ENCODE results near the gene MEST.
"Not testable (repeated sequence)": the region's sequence is repeated elsewhere in the genome, so short reads cannot be mapped to it uniquely, and the experiment has no call there.

Gene MEST

DNA sequence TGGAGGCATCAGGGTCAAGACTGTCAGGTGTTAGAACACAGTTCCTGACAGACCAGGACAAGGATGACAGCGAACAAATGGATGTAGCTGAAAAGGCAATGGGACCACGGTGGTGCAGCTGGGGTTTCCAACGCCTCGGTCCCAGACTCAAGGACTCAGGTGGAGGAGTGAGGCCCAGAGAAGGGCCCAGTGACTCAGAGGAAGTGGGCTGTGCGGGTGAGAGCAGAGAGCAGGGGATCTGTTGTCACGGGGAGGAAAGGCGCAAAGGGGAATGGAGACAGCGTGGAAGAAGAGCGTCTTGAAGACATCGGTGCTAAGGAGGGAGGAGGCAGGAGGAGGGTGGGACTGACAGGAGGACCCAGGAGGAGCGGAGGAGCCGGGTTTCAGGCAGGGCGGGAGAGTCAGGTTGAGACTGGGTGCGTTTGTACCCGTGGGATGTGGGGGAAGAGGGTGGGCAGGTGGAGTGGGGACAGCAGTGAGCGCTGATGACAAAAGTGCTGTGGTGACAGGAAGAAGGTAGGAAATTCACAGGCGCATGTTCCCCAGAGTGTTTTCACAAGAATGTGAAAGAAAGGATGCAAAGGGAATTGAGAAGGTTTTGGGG, 36.0 kb downstream of the MEST start:
- not testable (repeated sequence) for DNase-seq

DNA sequence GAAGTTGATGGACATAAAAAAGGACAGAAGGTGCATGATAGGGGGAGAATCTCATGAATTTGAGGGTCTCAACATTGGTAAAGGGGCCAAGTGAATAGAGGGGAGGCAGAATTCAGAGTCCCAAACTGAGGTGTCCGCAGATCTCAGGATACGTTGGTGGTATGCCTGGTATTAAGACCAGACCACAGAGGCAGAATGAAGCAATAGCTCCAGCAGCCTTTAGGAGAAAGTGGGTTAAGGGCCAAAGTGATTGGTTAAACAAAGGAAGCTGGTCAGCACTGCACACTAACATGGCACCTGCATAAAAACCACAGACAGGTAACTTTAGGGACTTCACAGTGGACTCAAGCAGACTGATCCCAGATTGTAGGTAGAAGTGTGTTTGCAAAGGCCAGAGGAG, 37.5 kb downstream of the MEST start:
- no peak for DNase-seq

GRCh38 chr7:130537894-130538293, 46.0 kb downstream of the MEST start:
- DNase-seq, result not testable (repeated sequence)

- not testable (repeated sequence) for DNase-seq
These were observed 49.4 kb downstream of the MEST start for GRCh38 chr7:130541287-130541686.

DNA sequence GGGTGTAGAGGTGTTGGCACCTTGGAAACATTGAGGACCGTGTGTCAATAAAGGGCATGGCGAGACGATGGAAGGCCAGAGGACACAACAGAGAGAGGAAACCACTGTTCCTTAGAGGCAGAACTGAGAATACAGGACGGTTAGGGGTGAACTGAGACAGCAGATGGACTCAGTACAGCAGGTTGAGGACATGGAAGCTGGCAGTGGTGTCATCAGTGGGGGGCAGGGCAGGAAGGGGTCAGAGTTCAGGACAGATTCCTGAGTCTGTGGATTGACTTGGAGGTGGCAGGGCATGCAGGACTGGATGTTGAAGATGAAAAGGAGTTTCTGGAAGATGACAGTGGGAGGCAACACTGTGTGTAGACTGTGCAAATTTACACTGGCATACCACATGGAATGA, 50.4 kb downstream of the MEST start:
- not testable (repeated sequence) for DNase-seq

- no peak for DNase-seq
These were observed 51.7 kb downstream of the MEST start for GRCh38 chr7:130543487-130544010.

DNA sequence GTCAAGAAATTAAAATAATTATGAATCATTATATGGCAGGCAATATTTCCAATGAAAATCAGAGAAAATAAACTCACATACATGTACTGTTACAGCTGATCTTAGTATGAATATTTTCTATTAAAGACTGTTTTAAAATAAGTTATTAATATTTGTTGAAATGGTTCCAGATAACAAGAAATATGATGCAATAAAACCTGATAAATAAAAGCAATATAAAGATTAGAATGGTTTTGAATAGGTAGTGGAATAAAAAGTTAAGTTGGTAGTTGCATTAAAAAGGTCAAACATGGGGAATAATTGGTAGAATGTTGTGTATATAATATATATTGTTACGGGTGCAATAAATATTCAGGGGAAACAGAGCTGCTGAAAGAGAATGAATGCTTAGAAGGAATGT, 52.5 kb downstream of the MEST start:
- no peak for DNase-seq

DNA sequence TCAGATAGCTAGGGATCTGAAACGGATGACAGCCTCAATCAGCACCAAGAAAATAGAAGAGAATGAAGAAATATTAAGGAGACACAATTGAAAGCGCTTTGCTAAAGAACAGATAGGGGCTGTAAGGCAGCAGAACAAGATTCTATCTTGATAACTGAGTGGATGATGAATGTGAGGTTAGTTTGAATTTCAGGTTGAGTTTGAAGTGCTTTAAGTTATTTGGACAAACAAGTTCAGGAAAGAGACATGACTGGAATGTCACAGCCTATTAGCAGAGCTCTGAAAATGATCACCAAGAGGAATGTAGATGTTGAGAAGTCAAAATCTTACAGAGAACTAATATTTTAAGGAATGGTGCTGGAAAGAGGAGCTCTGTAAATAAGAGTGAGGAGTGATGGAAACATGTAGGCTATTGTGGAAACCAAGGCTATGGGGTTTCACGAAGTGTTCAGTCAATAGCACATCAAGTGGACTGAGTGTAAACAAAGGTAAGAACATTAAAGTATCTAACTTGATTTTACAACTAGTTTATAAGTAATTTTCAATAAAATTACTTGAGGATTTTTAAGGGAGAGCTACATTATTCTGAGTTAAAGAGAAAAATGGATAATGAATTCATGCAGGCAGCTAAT, 61.6 kb downstream of the MEST start:
- DNase-seq, result no peak

- DNase-seq, result no peak
These were observed 62.6 kb downstream of the MEST start for GRCh38 chr7:130554481-130554880.

Measured in stimulated activated CD8-positive, alpha-beta memory T cell treated with anti-CD3 and anti-CD28 coated beads, Interleukin-4, amount 100 ng/mL, for 48 hours (primary cell).